HEK293 (cell line): ENCODE measurements around the gene RELB.

Experiments
- CTCF ChIA-PET: fragments of 350-600 bp; formaldehyde crosslinking; extraction: SDS; loops from one replicate; lab custom pipeline; 2021; ENCODE audit warnings: antibody characterized with exemption; lab: Yijun Ruan, JAX
- POLR2A ChIA-PET: fragments of 300-600 bp; formaldehyde crosslinking; extraction: SDS; loops from one replicate; lab custom pipeline; 2020; ENCODE audit warnings: antibody characterized with exemption, inconsistent platforms; lab: Yijun Ruan, JAX
- H3K27ac ChIP-seq: fragments of 200-500 bp; sonication (Bioruptor generic); 2 replicates; pipeline ENCODE4 v1.5.1; 2014; ENCODE audit warnings: low read depth, low read length, control low read depth, inconsistent platforms; ENCODE audit errors: extremely low read depth
- H3K36me3 ChIP-seq, 2 experiments: fragments of 200-500 bp in 1 of 2; sonication (Bioruptor generic) in 1 of 2; 1 replicate in 1 of 2; 2 replicates in 1 of 2; pipeline ENCODE4 v1.5.1; 2014 to 2017; ENCODE audit warnings: inconsistent platforms in 2 of 2, low read length in 2 of 2; ENCODE audit not compliant: control insufficient read depth in 2 of 2, insufficient read depth in 1 of 2
- H3K4me1 ChIP-seq: fragments of 200-500 bp; sonication (Bioruptor generic); 2 replicates; pipeline ENCODE4 v1.5.1; 2014; ENCODE audit warnings: mild to moderate bottlenecking, low read length, inconsistent platforms; ENCODE audit not compliant: control insufficient read depth, insufficient read depth
- H3K4me3 ChIP-seq: 2 replicates; pipeline ENCODE4 v1.5.1; 2011; ENCODE audit warnings: low read depth, mild to moderate bottlenecking, control low read depth, low read length, moderate library complexity
- H3K9me3 ChIP-seq: fragments of 200-500 bp; sonication (Bioruptor generic); 2 replicates; pipeline ENCODE4 v1.5.1; 2014; ENCODE audit warnings: low read depth, low read length, inconsistent platforms; ENCODE audit not compliant: control insufficient read depth, insufficient read depth
- CTCF ChIP-seq: fragments of 450-650 bp; formaldehyde crosslinking; IDR thresholded peaks from 2 replicates; pipeline ENCODE4 v1.5.1; 2016; ENCODE audit warnings: missing biosample characterization, missing genetic modification characterization
- INSM2 ChIP-seq: fragments of 450-650 bp; formaldehyde crosslinking; IDR thresholded peaks from 2 replicates; pipeline ENCODE4 v1.5.1; 2016; ENCODE audit warnings: missing biosample characterization, missing genetic modification characterization
- PRDM10 ChIP-seq: fragments of 450-650 bp; formaldehyde crosslinking; IDR thresholded peaks from 2 replicates; pipeline ENCODE4 v1.5.1; 2016; ENCODE audit warnings: missing biosample characterization, missing genetic modification characterization
- SP7 ChIP-seq: fragments of 450-650 bp; formaldehyde crosslinking; IDR thresholded peaks from 2 replicates; pipeline ENCODE4 v1.5.1; 2016; ENCODE audit warnings: missing biosample characterization, missing genetic modification characterization
- TRIM28 ChIP-seq: IDR thresholded peaks from 2 replicates; pipeline ENCODE4 v1.6.1; 2011; ENCODE audit warnings: low read length, control low read depth, borderline replicate concordance
- YY1 ChIP-seq: fragments of 450-650 bp; formaldehyde crosslinking; IDR thresholded peaks from 2 replicates; pipeline ENCODE4 v1.5.1; 2018; ENCODE audit warnings: missing biosample characterization, missing genetic modification characterization
- ZBTB8A ChIP-seq: fragments of 450-650 bp; formaldehyde crosslinking; IDR thresholded peaks from 2 replicates; pipeline ENCODE4 v1.5.1; 2016; ENCODE audit warnings: missing biosample characterization, missing genetic modification characterization
- ZFP37 ChIP-seq: fragments of 450-650 bp; formaldehyde crosslinking; IDR thresholded peaks from 2 replicates; pipeline ENCODE4 v1.5.1; 2016; ENCODE audit warnings: missing biosample characterization, missing genetic modification characterization
- ZNF121 ChIP-seq: fragments of 450-650 bp; formaldehyde crosslinking; IDR thresholded peaks from 2 replicates; pipeline ENCODE4 v1.5.1; 2016; ENCODE audit warnings: missing biosample characterization, missing genetic modification characterization
- ZNF202 ChIP-seq: fragments of 450-650 bp; formaldehyde crosslinking; IDR thresholded peaks from 2 replicates; pipeline ENCODE4 v1.5.1; 2016; ENCODE audit warnings: missing biosample characterization, missing genetic modification characterization, borderline replicate concordance
- ZNF223 ChIP-seq: fragments of 450-650 bp; formaldehyde crosslinking; IDR thresholded peaks from 2 replicates; pipeline ENCODE4 v1.5.1; 2016; ENCODE audit warnings: missing biosample characterization, missing genetic modification characterization
- ZNF423 ChIP-seq: fragments of 450-650 bp; formaldehyde crosslinking; IDR thresholded peaks from 2 replicates; pipeline ENCODE4 v1.5.1; 2016; ENCODE audit warnings: missing biosample characterization, missing genetic modification characterization
- ZNF514 ChIP-seq: fragments of 450-650 bp; formaldehyde crosslinking; IDR thresholded peaks from 2 replicates; pipeline ENCODE4 v1.5.1; 2016; ENCODE audit warnings: missing biosample characterization, missing genetic modification characterization
- ZNF549 ChIP-seq: fragments of 450-650 bp; IDR thresholded peaks from 2 replicates; pipeline ENCODE4 v1.5.1; 2018; ENCODE audit warnings: missing biosample characterization, missing genetic modification characterization, mild to moderate bottlenecking, inconsistent platforms, moderate library complexity
- ZNF561 ChIP-seq: fragments of 450-650 bp; IDR thresholded peaks from 2 replicates; pipeline ENCODE4 v1.5.1; 2018; ENCODE audit warnings: missing biosample characterization, missing genetic modification characterization, borderline replicate concordance
- ZNF610 ChIP-seq: fragments of 450-650 bp; formaldehyde crosslinking; IDR thresholded peaks from 2 replicates; pipeline ENCODE4 v1.5.1; 2016; ENCODE audit warnings: missing biosample characterization, missing genetic modification characterization, borderline replicate concordance
- ZNF645 ChIP-seq: fragments of 450-650 bp; formaldehyde crosslinking; IDR thresholded peaks from 2 replicates; pipeline ENCODE4; 2016; ENCODE audit warnings: missing biosample characterization, missing genetic modification characterization
- ZNF777 ChIP-seq: fragments of 450-650 bp; formaldehyde crosslinking; IDR thresholded peaks from 2 replicates; pipeline ENCODE4 v1.5.1; 2017; ENCODE audit warnings: missing biosample characterization, missing genetic modification characterization, borderline replicate concordance

Gene RELB

GRCh38 chr19:45045671-45046353 is 44.5 kb downstream of the RELB start (continued):
- TF ChIP-seq ZNF645 (tag by site-specific recombination), result no peak

GRCh38 chr19:45046355-45046754 is 45.1 kb downstream of the RELB start:
- POLR2A ChIA-PET, result interaction anchor here (0.6 to 1.1 kb wide), 2 partner anchors 17 to 131 kb away, joined by 3 to 9 read pairs; no protein-coding TSS in a partner anchor
- TF ChIP-seq ZFP37 (tag by site-specific recombination) (no peak), ZNF423 (tag by site-specific recombination) (no peak), INSM2 (no peak), ZNF610 (tag by site-specific recombination) (no peak), ZBTB8A (no peak), ZNF514 (tag by site-specific recombination) (no peak), ZNF549 (tag by site-specific recombination) (no peak), SP7 (tag by site-specific recombination) (no peak), ZNF561 (tag by site-specific recombination) (no peak), ZNF645 (tag by site-specific recombination) (no peak), YY1 (tag by site-specific recombination) (no peak), ZNF777 (tag by site-specific recombination) (no peak), ZNF202 (no peak), ZNF121 (no peak), CTCF (tag by site-specific recombination) (no peak), PRDM10 (no peak), TRIM28 (no peak), ZNF223 (tag by site-specific recombination) (no peak)
- TF ChIP-seq, all 188 proteins: peak for 0
- H3K27ac ChIP-seq, result no peak overlapping the region; the same call in 1 of the 2 replicates
- H3K9me3 ChIP-seq, result no peaks in the 10 kb centered on the region
- H3K4me1 ChIP-seq, result no peaks in the 10 kb centered on the region
- CTCF ChIA-PET, result interaction anchor here (0.6 to 9.8 kb wide), 7 partner anchors 12 to 1300 kb away, joined by 3 to 65 read pairs (median 3); no protein-coding TSS in a partner anchor
- no peak overlapping the region for H3K4me3 ChIP-seq
- peaks cover 59 to 72% of the 10 kb centered on the region in 2 experiments for H3K36me3 ChIP-seq
